ENCODE data around the gene SHMT1.
"Not testable (repeated sequence)": the region's sequence is repeated elsewhere in the genome, so short reads cannot be mapped to it uniquely, and the experiment has no call there.

Gene SHMT1

GRCh38 chr17:18377437-18378204 is 14.3 kb upstream of the SHMT1 start, which contains the start of gene EVPLL:
Gene EVPLL, plus strand, starts transcription at chr17:18377778. Its CDS starts 3,160 bp downstream, at chr17:18380938.
- DNase-seq: no peak

DNA sequence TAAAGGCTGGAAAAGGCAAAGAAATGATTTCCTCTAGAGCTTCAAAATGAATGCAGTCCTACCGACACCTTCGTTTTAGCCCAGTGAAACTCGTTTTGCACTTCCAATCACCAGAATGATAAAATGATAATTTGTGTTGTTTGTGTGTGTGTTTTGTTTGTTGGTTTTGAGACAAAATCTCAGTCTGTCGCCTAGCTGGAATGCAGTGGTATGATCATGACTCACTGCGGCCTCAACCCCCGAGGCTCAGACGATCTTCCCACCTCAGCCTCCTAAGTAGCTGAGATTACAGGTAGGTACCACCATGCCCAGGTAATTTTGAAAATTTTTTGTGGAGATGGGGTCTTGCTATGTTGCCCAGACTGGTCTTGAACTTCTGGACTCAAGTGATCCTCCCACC is 10.9 kb upstream of the SHMT1 start:
- DNase-seq: no peak

GRCh38 chr17:18373181-18373580 is 9.8 kb upstream of the SHMT1 start:
- not testable (repeated sequence) for DNase-seq

DNA sequence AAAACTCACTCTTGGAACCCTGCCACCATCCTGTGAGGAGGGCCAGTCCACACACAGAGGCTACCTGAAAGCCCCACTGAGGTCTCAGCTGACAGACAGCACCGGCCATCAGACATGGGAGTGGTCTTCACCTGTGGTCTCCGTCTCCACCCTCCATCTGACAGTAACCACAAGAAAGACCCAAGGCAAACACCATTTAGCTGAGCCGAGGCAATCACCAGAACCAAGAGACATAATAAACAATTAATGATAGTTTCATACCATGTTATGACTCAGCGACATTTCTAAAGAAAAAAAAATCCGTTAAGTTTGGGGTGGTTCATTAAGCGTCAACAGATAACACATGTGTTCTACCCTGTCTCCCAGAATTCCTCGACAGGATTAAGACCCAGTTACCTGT is 8.1 kb upstream of the SHMT1 start:
- no peak for DNase-seq

GRCh38 chr17:18370761-18371160 is 7.4 kb upstream of the SHMT1 start:
- DNase-seq: no peak

GRCh38 chr17:18368946-18369345 is 5.6 kb upstream of the SHMT1 start:
- no peak for DNase-seq

- no peak for DNase-seq
These were observed 816 bp upstream of the SHMT1 start for GRCh38 chr17:18364166-18364565.

DNA sequence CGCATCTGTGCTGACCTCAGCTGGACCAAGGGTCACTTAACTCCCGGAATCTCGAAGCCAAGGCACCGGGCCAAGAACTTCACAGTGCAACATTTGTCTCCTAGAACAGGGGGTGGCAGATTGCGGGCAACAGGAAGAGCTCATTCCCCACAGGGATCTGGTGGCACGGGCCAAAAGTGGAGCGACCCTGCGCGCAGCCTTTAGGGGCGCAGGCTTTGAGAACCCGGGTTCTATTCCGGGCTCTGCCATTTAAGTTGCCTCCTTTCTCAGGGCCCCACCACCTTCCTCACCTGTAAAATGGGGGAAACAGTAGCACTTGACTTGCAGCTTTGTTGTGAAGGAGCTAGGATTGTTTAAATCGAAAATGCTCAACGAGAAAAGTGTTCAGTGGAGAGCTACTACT is 651 bp downstream of the SHMT1 start:
- no peak for DNase-seq

- DNase-seq: no peak
These were observed 1.3 kb downstream of the SHMT1 start for GRCh38 chr17:18361837-18362697.

DNA sequence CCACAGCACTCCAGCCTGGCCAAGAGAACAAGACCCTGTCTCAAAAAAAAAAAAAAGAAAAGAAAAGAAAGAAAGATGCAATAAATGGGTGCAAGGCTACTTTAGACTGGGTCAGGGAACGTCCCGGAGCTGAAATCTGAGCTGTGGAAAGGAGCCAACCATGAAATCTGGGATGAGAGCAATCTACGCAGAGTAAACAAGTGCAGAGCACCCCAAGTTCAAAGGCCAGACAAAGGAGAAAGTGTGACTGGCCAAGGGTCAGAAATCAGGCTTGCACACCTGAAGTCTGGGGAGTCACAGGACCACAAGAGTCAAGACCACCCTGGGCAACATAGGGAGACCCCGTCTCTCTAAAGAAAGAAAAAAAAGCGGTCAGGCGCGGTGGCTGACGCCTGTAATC is 2.8 kb downstream of the SHMT1 start:
- DNase-seq: no peak

GRCh38 chr17:18356624-18357023 is 6.7 kb downstream of the SHMT1 start:
- no peak for DNase-seq

DNA sequence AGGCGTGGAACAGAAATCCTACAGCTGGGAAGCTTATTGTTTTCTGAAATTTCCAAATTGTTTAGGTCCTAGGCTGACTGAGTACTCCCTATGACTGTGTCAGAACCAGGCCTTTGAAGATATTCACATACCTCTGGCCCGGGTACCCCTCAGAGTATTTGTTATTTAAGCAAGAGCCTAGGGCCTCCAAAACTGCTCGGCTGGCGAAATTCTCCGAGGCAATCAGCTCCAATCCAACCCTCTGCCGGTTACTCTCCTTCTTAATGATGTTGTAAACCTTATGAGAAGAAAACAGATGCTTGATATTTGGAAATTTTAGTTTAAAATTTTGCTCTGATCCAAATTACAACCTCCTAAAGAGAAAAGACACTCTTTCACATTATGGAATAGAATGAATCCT is 9.8 kb downstream of the SHMT1 start:
- no peak for DNase-seq

DNA sequence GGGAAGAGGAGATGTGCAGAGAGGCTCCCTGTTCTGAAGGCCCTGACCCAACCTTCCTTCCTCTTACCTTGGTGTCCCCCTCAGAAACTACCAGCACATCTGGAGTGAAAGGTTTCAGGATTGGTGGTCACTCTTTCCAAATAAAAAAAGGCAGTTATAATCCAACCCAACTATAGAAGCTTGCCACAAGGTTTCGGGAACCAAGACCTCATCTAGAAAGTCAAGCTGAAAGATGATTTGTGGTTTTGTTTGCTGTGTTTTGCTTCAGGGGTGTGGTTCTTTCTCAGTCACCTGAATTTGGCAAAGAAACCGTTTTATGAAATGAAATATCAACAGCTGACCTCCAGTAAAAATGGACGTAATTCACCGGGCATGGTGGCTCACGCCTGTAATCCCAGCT is 19.3 kb downstream of the SHMT1 start:
- DNase-seq: no peak

DNA sequence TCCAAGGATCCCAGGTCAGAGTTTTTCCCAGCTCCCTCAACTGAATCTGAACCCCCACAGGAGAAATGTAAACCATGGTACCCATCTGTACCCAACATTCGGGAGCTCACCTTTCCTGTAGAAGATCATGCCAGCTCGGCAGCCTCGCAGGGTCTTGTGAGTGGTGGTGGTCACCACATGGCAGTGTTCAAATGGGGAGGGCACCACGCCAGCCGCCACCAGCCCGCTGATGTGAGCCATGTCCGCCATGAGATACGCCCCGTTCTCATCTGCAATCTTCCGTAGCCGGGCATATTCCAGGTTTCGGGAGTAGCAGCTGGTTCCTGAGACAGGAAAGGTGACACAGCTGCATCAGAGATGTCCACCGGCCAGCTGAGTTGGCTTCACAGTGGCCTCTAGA is 23.4 kb downstream of the SHMT1 start:
- no peak for DNase-seq

- not testable (repeated sequence) for DNase-seq
These were observed 25.2 kb downstream of the SHMT1 start for GRCh38 chr17:18338158-18338557.

GRCh38 chr17:18332909-18333489 is 30.4 kb downstream of the SHMT1 start:
- no peak for DNase-seq

DNA sequence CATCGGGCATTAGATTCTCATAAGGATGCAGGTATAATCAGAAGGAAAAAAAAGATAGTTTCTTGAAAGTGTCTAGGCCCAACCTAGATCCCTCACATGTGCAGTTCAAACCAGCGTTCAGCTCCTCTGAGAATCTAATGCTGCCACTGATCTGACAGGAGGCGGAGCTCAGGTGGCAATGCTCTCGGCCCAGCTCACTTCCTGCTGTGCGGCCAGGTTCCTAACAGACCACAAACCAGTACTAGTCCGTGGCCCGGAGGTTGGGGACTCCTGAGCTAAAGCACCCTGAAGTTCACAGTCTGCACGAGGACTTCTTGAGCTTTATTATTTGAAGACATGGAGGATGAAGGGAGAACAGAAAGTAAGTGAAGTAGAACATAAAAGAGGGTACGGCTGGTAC is 31.5 kb downstream of the SHMT1 start:
- no peak for DNase-seq

GRCh38 chr17:18328643-18329204 is 34.6 kb downstream of the SHMT1 start:
- no peak for DNase-seq

DNA sequence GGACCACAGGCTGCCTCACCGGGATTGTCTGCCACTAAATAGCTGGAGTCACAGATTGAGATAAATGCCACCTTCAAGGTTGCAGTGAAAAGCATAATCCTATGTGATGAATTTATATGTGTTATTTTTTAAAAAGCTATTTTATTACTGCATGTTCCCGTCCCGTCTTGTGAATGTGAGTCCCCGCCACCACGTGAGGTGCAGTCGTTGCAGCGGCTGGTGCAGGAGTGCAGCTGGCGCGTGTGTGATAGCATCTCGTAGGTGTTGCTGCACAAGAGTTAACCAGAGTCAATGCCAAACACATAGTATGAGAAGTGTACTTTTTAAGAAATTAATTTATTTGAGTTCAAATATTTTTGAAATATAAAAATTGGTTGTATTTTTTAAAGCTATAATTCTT is 35.8 kb downstream of the SHMT1 start:
- no peak for DNase-seq

- no peak for DNase-seq
These were observed 36.3 kb downstream of the SHMT1 start for GRCh38 chr17:18327093-18327492.

GRCh38 chr17:18326572-18326971 is 36.8 kb downstream of the SHMT1 start:
- DNase-seq: no peak

DNA sequence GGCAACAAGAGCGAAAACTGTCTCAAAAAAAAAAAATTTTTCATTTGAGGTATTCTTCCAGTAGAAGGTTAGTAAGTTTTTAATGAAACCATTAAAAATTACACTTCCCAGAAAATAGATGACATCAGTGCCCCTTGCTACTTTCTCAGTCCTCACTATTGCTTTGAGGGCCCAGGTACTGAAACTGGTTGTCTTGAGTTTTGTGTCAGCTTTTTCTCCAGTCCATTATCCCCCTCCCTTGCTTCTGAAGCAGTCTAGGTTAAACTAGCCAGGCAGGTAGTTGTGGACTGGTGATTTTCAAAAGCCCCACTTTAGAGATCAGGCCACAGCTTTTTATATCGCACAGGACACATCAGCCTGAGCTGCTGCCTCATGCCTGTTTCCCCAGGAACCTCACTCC is 37.3 kb downstream of the SHMT1 start:
- DNase-seq: no peak
